NT2/D1 (cell line): ENCODE data around the gene SPHK1.

Source experiments
- DNase-seq: peaks from one replicate; pipeline ENCODE4 v3.0.0-alpha.2; 2011; ENCODE audit warnings: low read depth, low spot score
- H3K27me3 ChIP-seq: 2 replicates; pipeline ENCODE4 v1.6.0; 2011; ENCODE audit warnings: mild to moderate bottlenecking; ENCODE audit not compliant: insufficient read length, insufficient read depth
- H3K36me3 ChIP-seq: 2 replicates; pipeline ENCODE4 v1.6.1; 2011; ENCODE audit warnings: mild to moderate bottlenecking, low read length, mixed read lengths; ENCODE audit not compliant: insufficient read depth, insufficient read length
- H3K4me1 ChIP-seq: 2 replicates; pipeline ENCODE4 v1.5.1; 2011; ENCODE audit not compliant: insufficient read depth, insufficient read length
- H3K4me3 ChIP-seq: 2 replicates; pipeline ENCODE4 v1.5.1; 2011; ENCODE audit warnings: low read depth; ENCODE audit not compliant: insufficient read length
- H3K9ac ChIP-seq: 2 replicates; pipeline ENCODE4 v1.6.0; 2011; ENCODE audit warnings: low read depth; ENCODE audit not compliant: insufficient read length
- H3K9me3 ChIP-seq: 2 replicates; pipeline ENCODE4 v1.5.1; 2011; ENCODE audit warnings: mild to moderate bottlenecking, low read length; ENCODE audit not compliant: insufficient read depth
- SUZ12 ChIP-seq: IDR thresholded peaks from 2 replicates; pipeline ENCODE4 v1.6.1; 2011; ENCODE audit not compliant: insufficient read length, insufficient read depth; ENCODE audit errors: extremely low read depth
- YY1 ChIP-seq: IDR thresholded peaks from 2 replicates; pipeline ENCODE4 v1.6.1; 2011; ENCODE audit not compliant: insufficient read length, insufficient read depth
- ZNF274 ChIP-seq: IDR thresholded peaks from 2 replicates; pipeline ENCODE4 v1.6.1; 2011; ENCODE audit warnings: mild to moderate bottlenecking, low read depth, low read length

SPHK1 gene

GRCh38 chr17:76398523-76399174, 14.2 kb downstream of the SPHK1 start:
- peaks cover 94% of the 10 kb centered on the region for H3K36me3 ChIP-seq
- TF ChIP-seq ZNF274: no peak
- TF ChIP-seq SUZ12: no peak
- no peak for TF ChIP-seq YY1
- no peak overlapping the region for H3K4me3 ChIP-seq
- H3K9ac ChIP-seq: no peak overlapping the region
- H3K4me1 ChIP-seq: peaks cover 6% of the 10 kb centered on the region
- no peaks in the 10 kb centered on the region for H3K9me3 ChIP-seq
- no peak for DNase-seq
- H3K27me3 ChIP-seq: no peaks in the 10 kb centered on the region

- Histone ChIP-seq H3K36me3 (peaks cover 94% of the 10 kb centered on the region), H3K9ac (no peak overlapping the region), H3K4me3 (no peak overlapping the region), H3K9me3 (no peaks in the 10 kb centered on the region), H3K27me3 (no peaks in the 10 kb centered on the region), H3K4me1 (peaks cover 6% of the 10 kb centered on the region)
- DNase-seq: no peak
- no peak for TF ChIP-seq SUZ12
- no peak for TF ChIP-seq ZNF274
- no peak for TF ChIP-seq YY1
These were observed 15.1 kb downstream of the SPHK1 start for GRCh38 chr17:76399175-76400172.

GRCh38 chr17:76402711-76403110, 18.3 kb downstream of the SPHK1 start:
- Histone ChIP-seq H3K9ac (no peak overlapping the region), H3K4me1 (peaks cover 2% of the 10 kb centered on the region), H3K9me3 (no peaks in the 10 kb centered on the region), H3K36me3 (peaks cover 88% of the 10 kb centered on the region), H3K27me3 (no peaks in the 10 kb centered on the region), H3K4me3 (no peak overlapping the region)
- TF ChIP-seq YY1 (no peak), ZNF274 (no peak), SUZ12 (no peak)
- no peak for DNase-seq

GRCh38 chr17:76404256-76404655, 19.8 kb downstream of the SPHK1 start:
- Histone ChIP-seq H3K9me3 (no peaks in the 10 kb centered on the region), H3K36me3 (peaks cover 73% of the 10 kb centered on the region), H3K9ac (no peak overlapping the region), H3K4me3 (no peak overlapping the region), H3K4me1 (no peaks in the 10 kb centered on the region), H3K27me3 (no peaks in the 10 kb centered on the region)
- no peak for DNase-seq
- TF ChIP-seq ZNF274 (no peak), SUZ12 (no peak), YY1 (no peak)

- Histone ChIP-seq H3K9ac (no peak overlapping the region), H3K4me1 (no peaks in the 10 kb centered on the region), H3K36me3 (peaks cover 70% of the 10 kb centered on the region), H3K4me3 (no peak overlapping the region), H3K27me3 (no peaks in the 10 kb centered on the region), H3K9me3 (no peaks in the 10 kb centered on the region)
- no peak for DNase-seq
- no peak for TF ChIP-seq YY1
- TF ChIP-seq ZNF274: no peak
- no peak for TF ChIP-seq SUZ12
These were observed 20.7 kb downstream of the SPHK1 start for GRCh38 chr17:76404976-76405563.

- no peaks in the 10 kb centered on the region for H3K27me3 ChIP-seq
- no peak overlapping the region for H3K4me3 ChIP-seq
- no peak for TF ChIP-seq SUZ12
- TF ChIP-seq YY1: no peak
- no peak for TF ChIP-seq ZNF274
- no peaks in the 10 kb centered on the region for H3K9me3 ChIP-seq
- DNase-seq: no peak
- peaks cover 4% of the 10 kb centered on the region for H3K4me1 ChIP-seq
- H3K9ac ChIP-seq: no peak overlapping the region
- peaks cover 70% of the 10 kb centered on the region for H3K36me3 ChIP-seq
These were observed 21.2 kb downstream of the SPHK1 start for GRCh38 chr17:76405607-76405966.
